OCI-LY7 (cell line): ENCODE measurements around the gene ZNF581.

Experiments
- CTCF ChIP-seq: fragments of 200-600 bp; sonication (generic); conservative IDR thresholded peaks from 2 replicates; pipeline ENCODE4 v1.5.1; 2014; ENCODE audit warnings: mild to moderate bottlenecking, antibody characterized with exemption, low read length, moderate library complexity, mixed read lengths
- EZH2phosphoT487 ChIP-seq: fragments of 200-600 bp; sonication (generic); IDR thresholded peaks from 2 replicates; pipeline ENCODE4 v1.6.1; 2018; ENCODE audit warnings: low read depth, borderline replicate concordance, mild to moderate bottlenecking, mixed run types, antibody characterized with exemption, low read length, moderate library complexity, mixed read lengths

GRCh38 chr19:55667958-55668357, 24.5 kb downstream of the ZNF581 start:
- TF ChIP-seq CTCF (no peak), EZH2phosphoT487 (no peak)
